ENCODE data around the gene CES4A. TPM values are rescaled to one million over a fixed set of nuclear protein-coding genes. Genes with fewer than 3 reads are reported as not detected.
A peak's percentile ranks its signal among the peaks of the same experiment; 100 is the strongest.

Gene CES4A
- total and polyA plus RNA-seq, 2 of the 13 experiments (the other 11 are each of a cell fraction or from before 2014, with no cell fraction given), result 0.09 to 0.17 TPM

DNA sequence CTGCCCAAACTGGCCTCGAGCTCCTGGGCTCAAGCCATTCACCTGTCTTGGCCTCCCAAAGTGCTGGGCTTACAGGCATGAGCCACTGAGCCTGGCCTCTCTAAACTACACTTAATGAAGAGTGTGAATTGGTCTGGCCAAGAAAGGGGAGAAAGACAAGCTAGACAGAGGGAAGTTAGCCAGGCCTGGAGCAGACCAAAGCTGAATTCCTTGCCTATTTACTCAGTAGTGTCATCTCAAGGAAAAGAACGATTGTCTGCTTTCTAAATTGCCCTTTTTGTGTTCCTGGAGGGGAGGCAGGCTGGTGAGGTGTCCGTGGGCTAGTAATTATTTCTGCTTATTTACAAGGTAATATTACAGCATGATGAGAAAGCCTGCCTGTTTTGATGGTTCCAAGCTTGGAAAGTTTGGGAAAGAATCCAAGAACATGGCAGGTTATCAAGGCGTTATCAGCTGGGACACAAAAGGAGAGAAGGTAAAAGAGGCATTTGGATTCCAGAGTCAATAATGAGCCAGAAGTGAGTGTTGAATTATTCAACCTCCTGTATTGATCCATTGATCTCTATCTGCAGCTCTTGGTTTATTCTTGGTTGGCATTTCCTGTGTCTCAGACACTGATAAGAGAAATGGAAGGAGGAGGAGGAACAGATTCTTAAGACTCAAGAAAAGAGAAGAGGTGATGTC is 34.3 kb downstream of the CES4A start (continued):
- TF ChIP-seq KAT2B (IDR thresholded peaks at IDR 0.05; ENCODE audit: borderline replicate concordance, low read depth, low read length), result peak; percentile 71; the same call in 1 of the 2 replicates
- no peak for TF ChIP-seq KDM2A (CRISPR knock-in tag; IDR thresholded peaks at IDR 0.05; ENCODE audit: borderline replicate concordance, low read depth)
- no peak for TF ChIP-seq MAZ (IDR thresholded peaks at IDR 0.05; ENCODE audit: borderline replicate concordance, low read depth, low read length)
- no peak for TF ChIP-seq MAZ (CRISPR knock-in tag; IDR thresholded peaks at IDR 0.05; ENCODE audit: low read depth)
- no peak for TF ChIP-seq GLI4 (CRISPR knock-in tag; IDR thresholded peaks at IDR 0.05; ENCODE audit: borderline replicate concordance)
- no peak for TF ChIP-seq PRPF4 (IDR thresholded peaks at IDR 0.05; ENCODE audit: low read depth, low read length, poor library complexity, severe bottlenecking)
- TF ChIP-seq, protein P1, sequence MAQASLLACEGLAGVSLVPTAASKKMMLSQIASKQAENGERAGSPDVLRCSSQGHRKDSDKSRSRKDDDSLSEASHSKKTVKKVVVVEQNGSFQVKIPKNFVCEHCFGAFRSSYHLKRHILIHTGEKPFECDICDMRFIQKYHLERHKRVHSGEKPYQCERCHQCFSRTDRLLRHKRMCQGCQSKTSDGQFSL (CRISPR knock-in tag; IDR thresholded peaks at IDR 0.05), result no peak
- TF ChIP-seq, protein P2, sequence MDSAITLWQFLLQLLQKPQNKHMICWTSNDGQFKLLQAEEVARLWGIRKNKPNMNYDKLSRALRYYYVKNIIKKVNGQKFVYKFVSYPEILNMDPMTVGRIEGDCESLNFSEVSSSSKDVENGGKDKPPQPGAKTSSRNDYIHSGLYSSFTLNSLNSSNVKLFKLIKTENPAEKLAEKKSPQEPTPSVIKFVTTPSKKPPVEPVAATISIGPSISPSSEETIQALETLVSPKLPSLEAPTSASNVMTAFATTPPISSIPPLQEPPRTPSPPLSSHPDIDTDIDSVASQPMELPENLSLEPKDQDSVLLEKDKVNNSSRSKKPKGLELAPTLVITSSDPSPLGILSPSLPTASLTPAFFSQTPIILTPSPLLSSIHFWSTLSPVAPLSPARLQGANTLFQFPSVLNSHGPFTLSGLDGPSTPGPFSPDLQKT (CRISPR knock-in tag; IDR thresholded peaks at IDR 0.05; ENCODE audit: borderline replicate concordance), result no peak
- TF ChIP-seq ZSCAN31 (CRISPR knock-in tag; IDR thresholded peaks at IDR 0.05; ENCODE audit: low read depth), result no peak
- no peak for TF ChIP-seq SRSF9 (IDR thresholded peaks at IDR 0.05; ENCODE audit: borderline replicate concordance, insufficient read depth, low read depth, low read length, poor library complexity, severe bottlenecking)
- no peak for TF ChIP-seq ISL2 (CRISPR knock-in tag; IDR thresholded peaks at IDR 0.05)
- TF ChIP-seq, protein P3, sequence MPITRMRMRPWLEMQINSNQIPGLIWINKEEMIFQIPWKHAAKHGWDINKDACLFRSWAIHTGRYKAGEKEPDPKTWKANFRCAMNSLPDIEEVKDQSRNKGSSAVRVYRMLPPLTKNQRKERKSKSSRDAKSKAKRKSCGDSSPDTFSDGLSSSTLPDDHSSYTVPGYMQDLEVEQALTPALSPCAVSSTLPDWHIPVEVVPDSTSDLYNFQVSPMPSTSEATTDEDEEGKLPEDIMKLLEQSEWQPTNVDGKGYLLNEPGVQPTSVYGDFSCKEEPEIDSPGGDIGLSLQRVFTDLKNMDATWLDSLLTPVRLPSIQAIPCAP (CRISPR knock-in tag; IDR thresholded peaks at IDR 0.05; ENCODE audit: low read depth), result no peak
- TF ChIP-seq, protein P4, sequence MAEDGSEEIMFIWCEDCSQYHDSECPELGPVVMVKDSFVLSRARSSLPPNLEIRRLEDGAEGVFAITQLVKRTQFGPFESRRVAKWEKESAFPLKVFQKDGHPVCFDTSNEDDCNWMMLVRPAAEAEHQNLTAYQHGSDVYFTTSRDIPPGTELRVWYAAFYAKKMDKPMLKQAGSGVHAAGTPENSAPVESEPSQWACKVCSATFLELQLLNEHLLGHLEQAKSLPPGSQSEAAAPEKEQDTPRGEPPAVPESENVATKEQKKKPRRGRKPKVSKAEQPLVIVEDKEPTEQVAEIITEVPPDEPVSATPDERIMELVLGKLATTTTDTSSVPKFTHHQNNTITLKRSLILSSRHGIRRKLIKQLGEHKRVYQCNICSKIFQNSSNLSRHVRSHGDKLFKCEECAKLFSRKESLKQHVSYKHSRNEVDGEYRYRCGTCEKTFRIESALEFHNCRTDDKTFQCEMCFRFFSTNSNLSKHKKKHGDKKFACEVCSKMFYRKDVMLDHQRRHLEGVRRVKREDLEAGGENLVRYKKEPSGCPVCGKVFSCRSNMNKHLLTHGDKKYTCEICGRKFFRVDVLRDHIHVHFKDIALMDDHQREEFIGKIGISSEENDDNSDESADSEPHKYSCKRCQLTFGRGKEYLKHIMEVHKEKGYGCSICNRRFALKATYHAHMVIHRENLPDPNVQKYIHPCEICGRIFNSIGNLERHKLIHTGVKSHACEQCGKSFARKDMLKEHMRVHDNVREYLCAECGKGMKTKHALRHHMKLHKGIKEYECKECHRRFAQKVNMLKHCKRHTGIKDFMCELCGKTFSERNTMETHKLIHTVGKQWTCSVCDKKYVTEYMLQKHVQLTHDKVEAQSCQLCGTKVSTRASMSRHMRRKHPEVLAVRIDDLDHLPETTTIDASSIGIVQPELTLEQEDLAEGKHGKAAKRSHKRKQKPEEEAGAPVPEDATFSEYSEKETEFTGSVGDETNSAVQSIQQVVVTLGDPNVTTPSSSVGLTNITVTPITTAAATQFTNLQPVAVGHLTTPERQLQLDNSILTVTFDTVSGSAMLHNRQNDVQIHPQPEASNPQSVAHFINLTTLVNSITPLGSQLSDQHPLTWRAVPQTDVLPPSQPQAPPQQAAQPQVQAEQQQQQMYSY (CRISPR knock-in tag; IDR thresholded peaks at IDR 0.05), result no peak
- no peak for TF ChIP-seq FOXM1 (CRISPR knock-in tag; IDR thresholded peaks at IDR 0.05)
- no peak for TF ChIP-seq TAF15 (IDR thresholded peaks at IDR 0.05; ENCODE audit: low read depth, low read length, poor library complexity, severe bottlenecking)
- TF ChIP-seq, protein P5, sequence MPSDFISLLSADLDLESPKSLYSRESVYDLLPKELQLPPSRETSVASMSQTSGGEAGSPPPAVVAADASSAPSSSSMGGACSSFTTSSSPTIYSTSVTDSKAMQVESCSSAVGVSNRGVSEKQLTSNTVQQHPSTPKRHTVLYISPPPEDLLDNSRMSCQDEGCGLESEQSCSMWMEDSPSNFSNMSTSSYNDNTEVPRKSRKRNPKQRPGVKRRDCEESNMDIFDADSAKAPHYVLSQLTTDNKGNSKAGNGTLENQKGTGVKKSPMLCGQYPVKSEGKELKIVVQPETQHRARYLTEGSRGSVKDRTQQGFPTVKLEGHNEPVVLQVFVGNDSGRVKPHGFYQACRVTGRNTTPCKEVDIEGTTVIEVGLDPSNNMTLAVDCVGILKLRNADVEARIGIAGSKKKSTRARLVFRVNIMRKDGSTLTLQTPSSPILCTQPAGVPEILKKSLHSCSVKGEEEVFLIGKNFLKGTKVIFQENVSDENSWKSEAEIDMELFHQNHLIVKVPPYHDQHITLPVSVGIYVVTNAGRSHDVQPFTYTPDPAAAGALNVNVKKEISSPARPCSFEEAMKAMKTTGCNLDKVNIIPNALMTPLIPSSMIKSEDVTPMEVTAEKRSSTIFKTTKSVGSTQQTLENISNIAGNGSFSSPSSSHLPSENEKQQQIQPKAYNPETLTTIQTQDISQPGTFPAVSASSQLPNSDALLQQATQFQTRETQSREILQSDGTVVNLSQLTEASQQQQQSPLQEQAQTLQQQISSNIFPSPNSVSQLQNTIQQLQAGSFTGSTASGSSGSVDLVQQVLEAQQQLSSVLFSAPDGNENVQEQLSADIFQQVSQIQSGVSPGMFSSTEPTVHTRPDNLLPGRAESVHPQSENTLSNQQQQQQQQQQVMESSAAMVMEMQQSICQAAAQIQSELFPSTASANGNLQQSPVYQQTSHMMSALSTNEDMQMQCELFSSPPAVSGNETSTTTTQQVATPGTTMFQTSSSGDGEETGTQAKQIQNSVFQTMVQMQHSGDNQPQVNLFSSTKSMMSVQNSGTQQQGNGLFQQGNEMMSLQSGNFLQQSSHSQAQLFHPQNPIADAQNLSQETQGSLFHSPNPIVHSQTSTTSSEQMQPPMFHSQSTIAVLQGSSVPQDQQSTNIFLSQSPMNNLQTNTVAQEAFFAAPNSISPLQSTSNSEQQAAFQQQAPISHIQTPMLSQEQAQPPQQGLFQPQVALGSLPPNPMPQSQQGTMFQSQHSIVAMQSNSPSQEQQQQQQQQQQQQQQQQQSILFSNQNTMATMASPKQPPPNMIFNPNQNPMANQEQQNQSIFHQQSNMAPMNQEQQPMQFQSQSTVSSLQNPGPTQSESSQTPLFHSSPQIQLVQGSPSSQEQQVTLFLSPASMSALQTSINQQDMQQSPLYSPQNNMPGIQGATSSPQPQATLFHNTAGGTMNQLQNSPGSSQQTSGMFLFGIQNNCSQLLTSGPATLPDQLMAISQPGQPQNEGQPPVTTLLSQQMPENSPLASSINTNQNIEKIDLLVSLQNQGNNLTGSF (CRISPR knock-in tag; IDR thresholded peaks at IDR 0.05), result no peak
- 0 out of 2 replicates have a peak, but pooled peaks have one; percentile 14 for TF ChIP-seq NCOA2 (CRISPR knock-in tag; IDR thresholded peaks at IDR 0.05)
